RWPE2 (cell line): ENCODE results near the gene KRT32.

Source experiments
- ATAC-seq: fragments of 200-7000 bp; cut with Tn5 transposase; 3 replicates; pipeline ENCODE4 v1.9.1; 2021; ENCODE audit warnings: low read depth
- DNase-seq: peaks from one replicate; pipeline ENCODE4 v3.0.0-alpha.2; 2020; ENCODE audit warnings: low spot score
- H3K27ac ChIP-seq: fragments of 450-650 bp; 2 replicates; pipeline ENCODE4 v1.5.1; 2017; ENCODE audit warnings: mild to moderate bottlenecking; ENCODE audit not compliant: poor library complexity, severe bottlenecking
- H3K27me3 ChIP-seq: fragments of 250-450 bp; sonication (Bioruptor Pico); 2 replicates; pipeline ENCODE4 v1.5.1; 2021; ENCODE audit warnings: mild to moderate bottlenecking, moderate library complexity; ENCODE audit not compliant: insufficient read depth, poor library complexity, severe bottlenecking
- H3K36me3 ChIP-seq: fragments of 250-450 bp; sonication (Bioruptor Pico); 2 replicates; pipeline ENCODE4 v1.5.1; 2020; ENCODE audit warnings: low read depth, mild to moderate bottlenecking, moderate library complexity
- H3K4me1 ChIP-seq: fragments of 250-450 bp; sonication (Bioruptor Pico); 2 replicates; pipeline ENCODE4 v1.5.1; 2021; ENCODE audit warnings: mild to moderate bottlenecking, moderate library complexity; ENCODE audit not compliant: insufficient read depth, poor library complexity, severe bottlenecking
- H3K4me3 ChIP-seq: fragments of 250-450 bp; sonication (Bioruptor Pico); 2 replicates; pipeline ENCODE4 v1.5.1; 2021; ENCODE audit warnings: mild to moderate bottlenecking, moderate library complexity; ENCODE audit not compliant: severe bottlenecking
- H3K9me3 ChIP-seq: fragments of 250-450 bp; sonication (Bioruptor Pico); 2 replicates; pipeline ENCODE4 v1.5.1; 2021; ENCODE audit warnings: mild to moderate bottlenecking, moderate library complexity; ENCODE audit not compliant: severe bottlenecking
- TF ChIP-seq, protein P1 (sequence below): fragments of 450-650 bp; IDR thresholded peaks from one replicate; pipeline ENCODE4 v1.5.1; 2017; ENCODE audit warnings: mild to moderate bottlenecking, moderate library complexity; ENCODE audit not compliant: poor library complexity, severe bottlenecking

The KRT32 gene

DNA sequence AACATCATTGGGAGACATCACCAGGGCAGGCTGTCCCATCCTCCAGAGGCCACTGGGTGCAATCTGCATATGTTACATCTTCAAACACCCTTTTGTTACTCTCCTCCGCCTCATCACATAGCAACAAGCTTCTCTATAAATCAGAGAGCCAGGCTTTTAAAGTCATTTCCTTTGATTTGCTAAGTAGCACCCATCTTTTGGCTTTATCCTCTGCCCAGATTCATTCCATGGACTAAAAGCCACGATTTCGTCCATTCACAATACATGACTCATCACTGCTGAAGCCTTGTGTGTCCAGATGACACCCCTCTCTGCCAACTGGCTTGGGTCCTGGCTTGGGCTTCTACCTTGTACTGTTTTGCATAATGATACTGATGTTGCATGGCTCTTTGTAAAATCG, 24.4 kb downstream of the KRT32 start:
- TF ChIP-seq, protein P1, sequence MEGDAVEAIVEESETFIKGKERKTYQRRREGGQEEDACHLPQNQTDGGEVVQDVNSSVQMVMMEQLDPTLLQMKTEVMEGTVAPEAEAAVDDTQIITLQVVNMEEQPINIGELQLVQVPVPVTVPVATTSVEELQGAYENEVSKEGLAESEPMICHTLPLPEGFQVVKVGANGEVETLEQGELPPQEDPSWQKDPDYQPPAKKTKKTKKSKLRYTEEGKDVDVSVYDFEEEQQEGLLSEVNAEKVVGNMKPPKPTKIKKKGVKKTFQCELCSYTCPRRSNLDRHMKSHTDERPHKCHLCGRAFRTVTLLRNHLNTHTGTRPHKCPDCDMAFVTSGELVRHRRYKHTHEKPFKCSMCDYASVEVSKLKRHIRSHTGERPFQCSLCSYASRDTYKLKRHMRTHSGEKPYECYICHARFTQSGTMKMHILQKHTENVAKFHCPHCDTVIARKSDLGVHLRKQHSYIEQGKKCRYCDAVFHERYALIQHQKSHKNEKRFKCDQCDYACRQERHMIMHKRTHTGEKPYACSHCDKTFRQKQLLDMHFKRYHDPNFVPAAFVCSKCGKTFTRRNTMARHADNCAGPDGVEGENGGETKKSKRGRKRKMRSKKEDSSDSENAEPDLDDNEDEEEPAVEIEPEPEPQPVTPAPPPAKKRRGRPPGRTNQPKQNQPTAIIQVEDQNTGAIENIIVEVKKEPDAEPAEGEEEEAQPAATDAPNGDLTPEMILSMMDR = no peak
- DNase-seq (no peak), ATAC-seq (no peak)
- no peaks in the 10 kb centered on the region for H3K4me1 ChIP-seq
- H3K27ac ChIP-seq = no peak overlapping the region
- no peaks in the 10 kb centered on the region for H3K9me3 ChIP-seq
- H3K4me3 ChIP-seq = no peak overlapping the region
- no peaks in the 10 kb centered on the region for H3K27me3 ChIP-seq
- H3K36me3 ChIP-seq = no peaks in the 10 kb centered on the region

GRCh38 chr17:41440531-41441033, 26.6 kb downstream of the KRT32 start, which contains the start of gene KRT38:
KRT38 (minus strand) TSS chr17:41440983; CDS start chr17:41440921, 62 bp downstream.
- DNase-seq (no peak), ATAC-seq (no peak)
- H3K4me3 ChIP-seq = no peak within 1 kb of the TSS
- H3K27me3 ChIP-seq = no peaks in the 10 kb centered on the region
- no peaks in the 10 kb centered on the region for H3K9me3 ChIP-seq
- TF ChIP-seq, protein P1 = no peak
- no peak within 1 kb of the TSS for H3K27ac ChIP-seq
- H3K4me1 ChIP-seq = no peaks in the 10 kb centered on the region
- H3K36me3 ChIP-seq = no peaks in the 10 kb centered on the region

DNA sequence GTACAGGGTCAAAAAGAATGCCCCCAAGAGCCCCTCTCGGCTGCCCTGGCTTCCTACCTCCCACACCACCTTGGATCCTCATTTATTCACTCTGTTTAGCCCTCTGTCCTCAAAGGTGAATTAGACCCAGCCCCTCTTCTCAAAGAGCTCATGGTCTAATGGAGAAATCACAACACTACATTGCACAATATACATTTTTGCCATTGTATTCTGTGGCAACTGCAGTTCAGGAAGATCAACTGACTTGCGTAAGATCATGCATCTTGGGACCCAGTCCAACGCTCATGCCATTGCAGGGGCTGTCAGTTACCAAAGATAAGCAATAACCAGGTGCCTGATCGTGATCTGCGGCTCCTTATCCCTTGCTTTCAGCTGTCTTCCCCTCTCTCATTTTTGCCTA, 27.8 kb downstream of the KRT32 start:
- ATAC-seq (no peak), DNase-seq (no peak)
- H3K27ac ChIP-seq = no peak overlapping the region
- no peaks in the 10 kb centered on the region for H3K36me3 ChIP-seq
- H3K4me1 ChIP-seq = no peaks in the 10 kb centered on the region
- H3K9me3 ChIP-seq = no peaks in the 10 kb centered on the region
- TF ChIP-seq, protein P1 = no peak
- H3K4me3 ChIP-seq = no peak overlapping the region
- no peaks in the 10 kb centered on the region for H3K27me3 ChIP-seq

- ATAC-seq (no peak), DNase-seq (no peak)
- TF ChIP-seq, protein P1 = no peak
- H3K27ac ChIP-seq = no peak overlapping the region
- H3K4me1 ChIP-seq = no peaks in the 10 kb centered on the region
- H3K27me3 ChIP-seq = no peaks in the 10 kb centered on the region
- H3K36me3 ChIP-seq = no peaks in the 10 kb centered on the region
- H3K9me3 ChIP-seq = no peaks in the 10 kb centered on the region
- no peak overlapping the region for H3K4me3 ChIP-seq
Observed at GRCh38 chr17:41437769-41438168, 29.4 kb downstream of the KRT32 start.

DNA sequence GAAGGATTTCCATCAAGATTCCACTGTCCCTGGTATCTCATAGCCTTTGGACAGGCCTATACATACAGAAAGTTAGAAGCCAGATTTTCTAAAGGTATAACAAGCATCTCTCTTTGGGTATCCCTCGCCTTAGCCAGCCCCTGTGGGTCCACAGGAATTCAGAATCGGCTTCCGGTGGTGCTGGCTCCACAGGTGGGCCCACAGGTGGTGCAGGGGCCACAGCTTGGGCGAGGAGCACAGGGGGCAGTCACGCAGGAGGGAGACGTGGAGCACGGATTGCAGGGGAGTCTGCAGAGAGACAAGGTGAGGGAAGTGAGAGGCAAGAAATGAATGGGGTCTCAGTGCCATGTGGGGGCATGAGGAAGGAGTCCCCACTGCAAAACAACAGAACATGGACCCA, 29.9 kb downstream of the KRT32 start:
- H3K27ac ChIP-seq = no peak overlapping the region
- TF ChIP-seq, protein P1 = no peak

More for the DNA sequence above, 29.9 kb downstream of the KRT32 start:
- Histone ChIP-seq H3K4me1 (no peaks in the 10 kb centered on the region), H3K27me3 (no peaks in the 10 kb centered on the region), H3K4me3 (no peak overlapping the region), H3K36me3 (no peaks in the 10 kb centered on the region), H3K9me3 (no peaks in the 10 kb centered on the region)
- no peak for DNase-seq
- no peak for ATAC-seq
